ENCODE data around the gene EEPD1. TPM values are rescaled to one million over a fixed set of nuclear protein-coding genes. Genes with fewer than 3 reads are reported as not detected.
"Not testable (repeated sequence)": the region's sequence is repeated elsewhere in the genome, so short reads cannot be mapped to it uniquely, and the experiment has no call there.

Gene EEPD1
- total RNA-seq, 1 experiment from 2014 or later: 0.67 TPM

- peak; percentile 76 for DNase-seq (ENCODE audit: extremely low read depth, low read depth)
Observed at GRCh38 chr7:36128448-36129047, 24.5 kb upstream of the EEPD1 start.

GRCh38 chr7:36129048-36129534 lies 24.0 kb upstream of the EEPD1 start:
- peak; percentile 26 for DNase-seq (ENCODE audit: extremely low read depth, low read depth)

GRCh38 chr7:36130236-36130945 lies 22.7 kb upstream of the EEPD1 start:
- no peak for DNase-seq (ENCODE audit: extremely low read depth, low read depth)

GRCh38 chr7:36131026-36131425 lies 22.0 kb upstream of the EEPD1 start:
- no peak for DNase-seq (ENCODE audit: extremely low read depth, low read depth)

GRCh38 chr7:36131499-36131898 lies 21.6 kb upstream of the EEPD1 start:
- no peak for DNase-seq (ENCODE audit: extremely low read depth, low read depth)

- DNase-seq (ENCODE audit: extremely low read depth, low read depth): no peak
Observed at GRCh38 chr7:36132012-36132411, 21.0 kb upstream of the EEPD1 start.

- DNase-seq (ENCODE audit: extremely low read depth, low read depth): no peak
Observed at GRCh38 chr7:36135700-36136099, 17.4 kb upstream of the EEPD1 start.

- DNase-seq (ENCODE audit: extremely low read depth, low read depth): no peak
Observed at GRCh38 chr7:36137258-36137657, 15.8 kb upstream of the EEPD1 start.

- DNase-seq (ENCODE audit: extremely low read depth, low read depth): no peak
Observed at GRCh38 chr7:36137754-36138153, 15.3 kb upstream of the EEPD1 start.

- no peak for DNase-seq (ENCODE audit: extremely low read depth, low read depth)
Observed at GRCh38 chr7:36138209-36138608, 14.8 kb upstream of the EEPD1 start.

GRCh38 chr7:36141351-36141750 lies 11.7 kb upstream of the EEPD1 start:
- no peak for DNase-seq (ENCODE audit: extremely low read depth, low read depth)

- no peak for DNase-seq (ENCODE audit: extremely low read depth, low read depth)
Observed at GRCh38 chr7:36141850-36142249, 11.2 kb upstream of the EEPD1 start.

GRCh38 chr7:36144189-36144588 lies 8.9 kb upstream of the EEPD1 start:
- DNase-seq (ENCODE audit: extremely low read depth, low read depth): no peak

GRCh38 chr7:36145686-36146085 lies 7.4 kb upstream of the EEPD1 start:
- DNase-seq (ENCODE audit: extremely low read depth, low read depth): no peak

GRCh38 chr7:36147361-36147760 lies 5.7 kb upstream of the EEPD1 start:
- no peak for DNase-seq (ENCODE audit: extremely low read depth, low read depth)

- no peak for DNase-seq (ENCODE audit: extremely low read depth, low read depth)
Observed at GRCh38 chr7:36148422-36149065, 4.5 kb upstream of the EEPD1 start.

- DNase-seq (ENCODE audit: extremely low read depth, low read depth): not testable (repeated sequence)
Observed at GRCh38 chr7:36149240-36149639, 3.8 kb upstream of the EEPD1 start.

GRCh38 chr7:36149694-36150452 lies 3.2 kb upstream of the EEPD1 start:
- DNase-seq (ENCODE audit: extremely low read depth, low read depth): no peak

- DNase-seq (ENCODE audit: extremely low read depth, low read depth): no peak
Observed at GRCh38 chr7:36151921-36152755, 916 bp upstream of the EEPD1 start.

- DNase-seq (ENCODE audit: extremely low read depth, low read depth): no peak
Observed at GRCh38 chr7:36153571-36154097, 580 bp downstream of the EEPD1 start.
